Hematopoietic multipotent progenitor cell treated with erythropoietin and hydrocortisone succinate and interleukin-3 and kit ligand, for 6 days (in vitro differentiated cells): ENCODE measurements around the gene TRIM38.

ENCODE experiments used
- DNase-seq: peaks from one replicate; pipeline ENCODE4 v3.0.0-alpha.2; 2015

The TRIM38 gene

DNA sequence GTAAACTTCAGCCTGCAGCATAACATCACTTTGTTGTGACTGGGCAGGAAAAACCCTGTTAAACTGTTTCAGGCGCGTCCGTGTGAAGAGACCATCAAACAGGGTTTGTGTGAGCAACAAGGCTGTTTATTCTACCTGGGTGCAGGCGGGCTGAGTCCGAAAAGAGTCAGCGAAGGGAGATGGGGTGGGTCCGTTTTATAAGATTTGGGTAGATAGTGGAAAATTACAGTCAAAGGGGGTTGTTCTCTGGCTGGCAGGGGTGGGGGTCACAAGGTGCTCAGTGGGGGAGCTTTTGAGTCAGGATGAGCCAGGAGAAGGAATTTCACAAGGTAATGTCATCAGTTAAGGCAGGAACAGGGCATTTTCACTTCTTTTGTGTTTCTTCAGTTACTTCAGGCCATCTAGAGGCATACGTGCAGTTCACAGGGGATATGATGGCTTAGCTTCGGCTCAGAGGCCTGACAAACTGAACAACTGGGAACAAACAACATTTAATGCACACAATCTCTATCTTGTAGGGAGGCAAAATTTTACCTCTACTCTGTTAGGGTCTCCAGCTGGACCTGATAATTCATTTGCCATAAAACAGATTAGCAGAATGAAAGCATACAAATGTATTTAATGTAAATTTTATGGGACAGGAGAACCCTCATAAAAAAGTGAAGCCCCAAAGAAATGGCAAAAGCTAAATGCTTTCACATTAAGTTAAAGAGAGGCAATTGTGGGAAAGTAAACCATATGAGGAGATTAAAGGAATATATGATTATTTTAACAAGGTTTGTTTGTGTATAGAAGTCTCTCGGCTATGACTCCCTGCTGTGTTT lies 66.4 kb downstream of the TRIM38 start:
- peak; percentile 41 for DNase-seq

DNA sequence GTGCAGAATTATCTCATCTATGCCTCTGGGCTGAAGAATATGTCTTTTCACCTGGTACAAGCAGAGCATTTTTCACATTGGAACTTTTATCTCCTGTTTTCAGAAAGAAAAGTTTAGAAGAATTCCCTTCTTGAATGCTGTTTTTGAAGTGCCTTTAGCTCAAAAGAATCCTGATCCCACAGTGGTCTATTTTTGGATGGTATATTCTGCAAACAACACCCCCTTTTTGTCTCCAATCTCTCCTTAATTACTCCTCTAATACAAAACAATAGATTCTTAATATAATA lies 66.9 kb downstream of the TRIM38 start:
- DNase-seq = peak; percentile 49

DNA sequence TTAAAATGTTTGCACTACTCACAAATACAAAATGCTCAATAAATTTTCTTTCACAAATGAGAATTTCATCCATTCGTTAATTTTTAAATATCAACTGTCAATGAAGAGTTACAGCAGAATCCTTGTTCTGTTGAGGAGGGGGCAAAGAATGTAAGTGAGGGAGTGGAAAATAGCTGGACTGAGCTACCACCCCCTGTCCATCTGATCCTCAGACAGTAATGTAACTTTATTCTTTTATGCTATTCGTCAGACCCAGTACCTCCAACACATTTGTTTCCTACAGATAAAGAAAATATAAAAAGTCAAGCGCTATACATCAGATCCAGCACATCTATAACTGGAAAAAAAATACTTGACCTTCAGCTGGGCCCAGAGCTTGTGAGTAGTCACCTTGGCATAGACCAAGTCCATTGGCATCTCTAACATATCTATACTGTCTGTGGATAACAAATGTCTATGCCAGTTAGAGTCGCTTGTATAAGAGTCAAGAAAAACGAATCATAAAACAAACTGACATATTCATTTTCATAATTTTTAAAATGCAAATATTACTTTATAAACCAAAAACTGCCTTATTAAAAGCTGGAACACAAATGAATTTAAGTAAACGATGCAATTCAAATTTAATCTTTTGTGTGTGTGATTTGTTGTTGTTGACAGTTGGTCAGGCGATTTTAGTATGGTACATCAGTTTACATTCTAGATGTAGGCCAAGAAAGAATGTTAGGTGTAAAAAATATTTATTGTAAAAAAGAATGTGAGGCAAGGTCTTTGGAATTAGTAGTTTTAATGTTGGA lies 67.5 kb downstream of the TRIM38 start:
- peak; percentile 76 for DNase-seq

DNA sequence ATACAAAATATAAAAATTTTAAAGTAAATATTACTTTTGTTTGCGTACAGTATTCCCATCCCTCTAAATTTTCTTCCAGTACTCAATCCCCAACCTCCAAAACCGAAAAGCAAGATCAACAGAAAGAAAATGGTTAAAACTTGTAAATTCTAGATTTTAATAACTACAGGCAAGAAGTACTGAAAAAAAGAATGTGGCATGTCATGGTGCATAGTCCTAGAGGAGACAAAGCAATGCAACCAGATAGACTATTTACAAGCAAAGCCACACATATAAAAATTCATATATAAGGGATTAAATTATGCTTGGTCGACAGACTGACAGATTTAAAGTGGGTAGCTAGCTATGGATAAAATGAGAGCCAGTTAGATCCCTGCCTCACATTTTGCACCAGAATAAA lies 68.1 kb downstream of the TRIM38 start:
- peak; percentile 78 for DNase-seq

DNA sequence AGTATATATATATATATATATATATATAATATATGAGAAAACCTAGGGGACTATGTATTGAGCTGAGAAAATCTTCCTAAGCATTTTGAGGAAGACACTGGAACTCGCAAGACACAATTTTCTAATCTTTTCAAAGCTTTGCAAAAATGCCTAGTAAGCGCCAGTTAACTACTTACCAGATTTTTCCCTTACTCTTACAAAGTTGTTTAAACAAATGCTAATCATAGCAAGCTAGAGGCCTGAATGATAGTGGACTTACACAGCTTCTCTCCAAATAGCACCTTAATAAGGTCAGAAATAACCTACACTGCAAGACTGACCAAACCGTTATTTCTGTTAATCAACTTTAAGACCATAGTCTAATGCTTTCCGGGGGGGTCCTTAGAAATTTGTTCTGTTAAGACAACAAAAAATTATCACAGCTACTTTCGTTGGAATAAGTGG lies 68.6 kb downstream of the TRIM38 start:
- DNase-seq = peak; percentile 84

DNA sequence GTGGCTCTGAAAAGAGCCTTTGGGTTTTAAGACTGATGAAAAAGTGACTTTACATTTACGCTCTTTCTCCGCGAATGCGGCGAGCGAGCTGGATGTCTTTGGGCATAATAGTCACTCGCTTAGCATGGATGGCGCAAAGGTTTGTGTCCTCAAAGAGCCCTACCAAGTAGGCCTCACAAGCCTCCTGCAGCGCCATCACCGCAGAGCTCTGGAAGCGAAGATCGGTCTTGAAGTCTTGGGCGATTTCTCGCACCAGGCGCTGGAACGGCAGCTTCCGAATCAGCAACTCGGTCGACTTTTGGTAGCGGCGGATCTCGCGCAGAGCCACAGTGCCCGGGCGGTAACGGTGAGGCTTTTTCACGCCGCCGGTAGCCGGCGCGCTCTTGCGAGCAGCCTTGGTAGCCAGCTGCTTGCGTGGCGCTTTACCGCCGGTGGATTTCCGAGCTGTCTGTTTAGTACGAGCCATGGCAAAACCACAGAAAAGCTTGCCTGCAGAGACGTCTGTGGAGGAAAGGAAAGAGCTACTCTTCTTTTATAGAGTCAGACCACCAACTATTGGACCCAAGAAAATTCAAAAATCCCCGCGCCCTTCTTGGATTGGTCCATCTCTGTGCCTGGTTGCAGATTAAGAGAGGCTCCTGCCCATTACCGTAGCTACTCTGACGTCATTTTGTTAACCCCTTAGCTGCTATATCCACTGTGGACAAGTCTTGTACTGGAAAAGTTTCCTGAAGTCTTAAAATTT lies 69.2 kb downstream of the TRIM38 start:
- DNase-seq = peak; percentile 100

DNA sequence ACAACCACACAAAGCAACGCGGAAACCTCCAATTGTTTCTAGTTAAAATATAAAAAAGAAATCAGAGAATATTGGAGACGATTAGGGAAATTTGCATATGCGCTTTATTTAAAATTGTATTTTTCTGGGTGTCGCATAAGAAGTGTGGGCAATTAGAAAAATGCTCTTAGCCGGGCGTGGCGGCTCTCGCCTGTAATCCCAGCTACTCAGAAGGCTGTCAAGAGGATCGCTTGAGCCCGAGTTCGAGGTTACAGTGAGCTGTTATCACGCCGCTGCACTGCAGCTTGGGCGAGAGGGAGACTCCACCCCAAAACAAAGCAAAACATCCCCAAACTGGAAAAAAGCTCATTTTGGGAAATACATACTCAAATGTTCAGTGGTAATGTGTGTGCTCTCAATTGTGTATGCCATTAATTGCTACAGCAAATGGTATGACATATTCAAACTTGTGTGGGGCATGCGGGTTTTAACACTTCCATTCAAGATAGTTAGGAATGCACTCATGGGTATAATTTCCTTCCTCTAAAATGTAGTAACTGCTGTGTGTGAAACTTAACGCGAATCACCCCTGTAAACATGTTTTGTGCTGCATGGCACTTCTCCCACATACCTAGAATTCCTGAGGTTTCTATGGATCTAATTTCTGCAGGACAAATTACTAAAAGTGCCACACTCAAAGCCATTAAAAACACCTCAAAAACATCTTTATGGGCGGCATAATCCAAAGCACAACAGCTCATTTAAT lies 69.9 kb downstream of the TRIM38 start:
- DNase-seq = peak; percentile 85

DNA sequence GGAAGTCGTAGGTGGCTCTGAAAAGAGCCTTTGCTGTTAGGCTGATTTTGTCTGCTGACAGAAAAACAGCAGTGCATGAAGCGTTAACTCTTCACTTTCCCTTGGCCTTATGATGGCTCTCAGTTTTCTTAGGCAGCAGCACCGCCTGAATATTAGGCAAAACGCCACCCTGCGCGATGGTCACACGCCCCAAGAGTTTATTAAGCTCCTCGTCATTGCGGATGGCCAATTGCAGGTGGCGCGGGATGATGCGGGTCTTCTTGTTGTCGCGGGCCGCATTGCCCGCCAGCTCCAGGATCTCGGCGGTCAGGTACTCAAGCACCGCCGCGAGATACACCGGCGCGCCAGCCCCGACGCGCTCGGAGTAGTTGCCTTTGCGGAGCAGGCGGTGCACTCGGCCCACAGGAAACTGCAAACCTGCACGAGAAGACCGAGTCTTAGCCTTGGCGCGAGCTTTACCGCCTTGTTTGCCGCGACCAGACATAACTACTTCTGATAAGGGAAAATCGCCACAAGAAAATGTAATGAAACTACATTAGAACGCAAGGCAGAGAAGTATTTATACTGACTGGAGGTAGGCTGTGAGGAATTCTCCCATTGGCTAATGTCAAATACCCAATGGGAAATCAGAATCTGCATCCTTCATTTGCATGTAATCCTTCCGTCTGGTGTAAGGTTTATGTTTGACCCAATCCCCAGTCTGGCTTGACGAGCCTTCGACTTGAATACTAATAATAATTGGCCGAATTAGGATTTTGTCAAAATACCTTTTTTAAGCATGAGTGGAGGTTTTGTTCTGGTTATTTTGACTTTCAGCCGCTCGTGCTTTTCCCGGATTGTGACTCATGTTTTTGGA lies 70.7 kb downstream of the TRIM38 start:
- DNase-seq = peak; percentile 98

DNA sequence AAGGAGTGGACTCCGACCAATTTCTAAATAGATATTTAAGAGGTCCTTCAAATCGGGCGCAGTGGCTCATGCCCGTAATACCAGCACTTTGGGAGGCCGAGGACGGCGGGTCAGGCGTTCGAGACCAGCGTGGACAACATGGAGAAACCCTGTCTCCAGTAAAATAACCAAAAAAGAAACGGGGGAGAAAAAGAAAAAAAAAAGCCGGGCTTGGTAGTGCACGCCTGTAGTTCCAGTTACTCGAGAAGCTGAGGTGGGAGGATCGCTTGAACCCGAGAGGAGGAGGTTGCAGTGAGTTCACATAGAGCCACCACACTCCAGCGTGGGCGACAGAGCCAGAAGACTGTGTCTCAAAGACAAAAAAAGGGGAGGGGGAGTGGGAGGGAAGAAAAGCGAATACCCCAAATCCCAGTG lies 71.3 kb downstream of the TRIM38 start:
- peak; percentile 71 for DNase-seq

DNA sequence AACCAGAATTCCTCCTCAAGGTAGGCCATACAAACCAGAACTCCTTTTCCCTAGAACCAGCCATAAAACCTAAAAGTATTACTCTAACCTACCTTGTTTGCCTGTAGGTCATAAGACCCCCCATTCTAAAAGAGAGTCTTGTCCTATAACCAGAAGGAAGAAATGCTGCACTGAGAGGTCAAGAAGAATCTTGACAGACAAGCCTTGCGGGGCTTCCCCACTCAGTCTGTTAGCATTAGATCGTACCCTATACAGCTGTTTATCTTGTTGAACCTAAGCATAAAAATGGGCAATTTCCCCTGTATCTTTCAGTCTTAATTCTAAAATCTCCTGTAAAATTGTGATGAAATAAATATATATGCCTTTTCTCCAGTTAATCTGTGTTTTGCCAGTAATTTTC lies 72.3 kb downstream of the TRIM38 start:
- DNase-seq = peak; percentile 59
